SK-N-SH treated with all-trans-retinoic acid at 6 μM for 48 hours (cell line): ENCODE results near the gene CTPS2.

Experiments used
- ATAC-seq: fragments of 200-7000 bp; cut with Tn5 transposase; 3 replicates; pipeline ENCODE4 v1.9.1; 2020; ENCODE audit warnings: mild to moderate bottlenecking, moderate library complexity
- ARNTL ChIP-seq: fragments of 450-650 bp; formaldehyde crosslinking; IDR thresholded peaks from 2 replicates; pipeline ENCODE4 v1.5.0; 2020; ENCODE audit warnings: low read depth, mild to moderate bottlenecking, moderate library complexity, borderline replicate concordance
- BACH2 ChIP-seq: fragments of 250-450 bp; sonication (Bioruptor Pico); IDR thresholded peaks from 2 replicates; pipeline ENCODE4 v1.9.0; 2021; ENCODE audit warnings: mild to moderate bottlenecking, borderline replicate concordance
- CSDC2 ChIP-seq: fragments of 250-450 bp; sonication (Bioruptor Pico); IDR thresholded peaks from 2 replicates; pipeline ENCODE4 v1.5.0; 2020; ENCODE audit warnings: mild to moderate bottlenecking, moderate library complexity
- CSRNP3 ChIP-seq: fragments of 250-450 bp; sonication (Bioruptor Pico); IDR thresholded peaks from 2 replicates; pipeline ENCODE4 v1.5.1; 2021; ENCODE audit warnings: mild to moderate bottlenecking, moderate library complexity
- ESRRG ChIP-seq: fragments of 250-450 bp; sonication (Bioruptor Pico); IDR thresholded peaks from 2 replicates; pipeline ENCODE4 v1.6.1; 2021; ENCODE audit warnings: mild to moderate bottlenecking
- GLIS3 ChIP-seq: fragments of 250-450 bp; sonication (Bioruptor Pico); IDR thresholded peaks from 2 replicates; pipeline ENCODE4 v1.5.0; 2020; ENCODE audit warnings: mild to moderate bottlenecking, moderate library complexity
- ISL1 ChIP-seq: fragments of 250-450 bp; sonication (Bioruptor Pico); IDR thresholded peaks from 2 replicates; pipeline ENCODE4 v2.1.2; 2022; ENCODE audit warnings: mild to moderate bottlenecking, moderate library complexity
- OSR1 ChIP-seq: fragments of 250-450 bp; sonication (Bioruptor Pico); IDR thresholded peaks from 2 replicates; pipeline ENCODE4 v1.8.0; 2022; ENCODE audit warnings: moderate library complexity, mild to moderate bottlenecking, inconsistent platforms
- PATZ1 ChIP-seq: fragments of 250-450 bp; sonication (Bioruptor Pico); IDR thresholded peaks from 2 replicates; pipeline ENCODE4 v1.8.0; 2020; ENCODE audit warnings: mild to moderate bottlenecking, moderate library complexity, borderline replicate concordance
- PPARA ChIP-seq: fragments of 250-450 bp; sonication (Bioruptor Pico); IDR thresholded peaks from 2 replicates; pipeline ENCODE4 v1.5.0; 2020; ENCODE audit warnings: mild to moderate bottlenecking, borderline replicate concordance
- RARB ChIP-seq: fragments of 250-450 bp; sonication (Bioruptor Pico); IDR thresholded peaks from 2 replicates; pipeline ENCODE4 v1.8.0; 2021; ENCODE audit warnings: mild to moderate bottlenecking, moderate library complexity
- SNAI2 ChIP-seq: fragments of 250-450 bp; sonication (Bioruptor Pico); IDR thresholded peaks from 2 replicates; pipeline ENCODE4 v1.5.0; 2020; ENCODE audit warnings: mild to moderate bottlenecking, moderate library complexity
- TCF4 ChIP-seq: fragments of 250-450 bp; sonication (Bioruptor Pico); IDR thresholded peaks from 2 replicates; pipeline ENCODE4 v1.8.0; 2021; ENCODE audit warnings: mild to moderate bottlenecking, moderate library complexity, borderline replicate concordance
- TOX ChIP-seq: fragments of 250-450 bp; sonication (Bioruptor Pico); IDR thresholded peaks from 2 replicates; pipeline ENCODE4 v1.8.0; 2021; ENCODE audit warnings: mild to moderate bottlenecking, moderate library complexity, borderline replicate concordance
- TSHZ2 ChIP-seq: fragments of 250-450 bp; sonication (Bioruptor Pico); IDR thresholded peaks from 2 replicates; pipeline ENCODE4 v1.5.0; 2020; ENCODE audit warnings: mild to moderate bottlenecking, moderate library complexity
- ZC3H10 ChIP-seq: fragments of 250-450 bp; sonication (Bioruptor Pico); IDR thresholded peaks from 2 replicates; pipeline ENCODE4 v1.5.1; 2021; ENCODE audit warnings: mild to moderate bottlenecking, moderate library complexity
- ZFP3 ChIP-seq: fragments of 250-450 bp; sonication (Bioruptor Pico); IDR thresholded peaks from 2 replicates; pipeline ENCODE4 v1.5.0; 2020; ENCODE audit warnings: mild to moderate bottlenecking, moderate library complexity
- ZFP30 ChIP-seq: fragments of 450-650 bp; formaldehyde crosslinking; IDR thresholded peaks from 2 replicates; pipeline ENCODE4 v1.5.0; 2022; ENCODE audit warnings: mild to moderate bottlenecking, moderate library complexity
- ZNF565 ChIP-seq: fragments of 450-650 bp; formaldehyde crosslinking; conservative IDR thresholded peaks from 2 replicates; pipeline ENCODE4 v1.5.0; 2020; ENCODE audit warnings: low read depth, mild to moderate bottlenecking, moderate library complexity
- ZNF70 ChIP-seq: fragments of 450-650 bp; formaldehyde crosslinking; IDR thresholded peaks from 2 replicates; pipeline ENCODE4 v1.5.0; 2020; ENCODE audit warnings: mild to moderate bottlenecking, moderate library complexity
- TF ChIP-seq, protein P1 (sequence below): fragments of 250-450 bp; sonication (Bioruptor Pico); IDR thresholded peaks from 2 replicates; pipeline ENCODE4 v1.8.0; 2021; ENCODE audit warnings: low read depth, mild to moderate bottlenecking, moderate library complexity, borderline replicate concordance
- TF ChIP-seq, protein P2 (sequence below): fragments of 250-450 bp; sonication (Bioruptor Pico); IDR thresholded peaks from 2 replicates; pipeline ENCODE4 v1.5.1; 2020; ENCODE audit warnings: low read depth, mild to moderate bottlenecking, moderate library complexity

Gene CTPS2

DNA sequence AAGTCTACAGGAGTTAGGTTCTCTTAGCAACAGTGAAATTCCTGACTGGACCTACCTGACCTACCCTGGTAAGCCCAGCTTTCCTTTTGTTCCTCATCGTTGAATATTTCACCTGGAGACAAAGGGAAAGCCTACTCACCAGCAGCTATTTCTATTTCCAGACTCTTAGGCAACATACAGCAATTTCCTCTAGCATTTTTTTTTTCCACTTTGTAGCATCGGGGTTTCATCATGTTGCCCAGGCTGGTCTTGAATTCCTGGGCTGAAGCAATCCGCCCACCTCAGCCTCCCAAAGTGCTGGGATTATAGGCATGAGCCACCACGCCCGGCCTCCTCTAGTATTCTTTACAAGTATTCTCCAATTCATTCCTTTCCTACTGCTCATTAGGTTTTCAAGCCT lies 69.3 kb downstream of the CTPS2 start (continued):
- TF ChIP-seq TSHZ2 (CRISPR knock-in tag), result no peak
- no peak for TF ChIP-seq GLIS3 (CRISPR knock-in tag)

DNA sequence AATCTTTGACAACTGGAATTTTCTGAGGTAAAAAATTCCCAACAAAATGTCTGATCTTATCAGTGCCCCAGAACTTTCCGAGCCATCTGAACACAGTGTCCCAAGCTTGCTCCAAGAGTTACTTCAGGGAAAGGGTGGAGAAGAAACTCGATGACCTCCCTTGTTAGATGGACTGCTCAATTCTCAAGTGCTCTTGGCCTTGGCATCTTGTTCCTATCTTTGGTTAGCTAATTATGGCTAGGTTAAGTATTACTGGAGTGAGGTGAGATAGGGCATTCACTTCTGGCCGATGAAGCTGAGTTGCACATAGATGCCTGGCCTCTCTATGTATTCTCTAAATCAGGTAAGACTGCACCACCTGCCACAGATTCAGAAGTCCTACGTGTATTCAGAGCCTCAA lies 71.6 kb downstream of the CTPS2 start:
- TF ChIP-seq CSRNP3 (CRISPR knock-in tag) (no peak), TCF4 (CRISPR knock-in tag) (no peak), ISL1 (CRISPR knock-in tag) (no peak), SNAI2 (CRISPR knock-in tag) (no peak), ARNTL (CRISPR knock-in tag) (no peak), ZNF70 (CRISPR knock-in tag) (no peak), BACH2 (CRISPR knock-in tag) (no peak), PPARA (CRISPR knock-in tag) (no peak), RARB (CRISPR knock-in tag) (no peak), ESRRG (no peak), CSDC2 (CRISPR knock-in tag) (no peak), ZFP30 (CRISPR knock-in tag) (no peak), TOX (CRISPR knock-in tag) (no peak), GLIS3 (CRISPR knock-in tag) (no peak), OSR1 (CRISPR knock-in tag) (no peak), TSHZ2 (CRISPR knock-in tag) (no peak), ZNF565 (CRISPR knock-in tag) (no peak), ZC3H10 (no peak)
- TF ChIP-seq, protein P1, sequence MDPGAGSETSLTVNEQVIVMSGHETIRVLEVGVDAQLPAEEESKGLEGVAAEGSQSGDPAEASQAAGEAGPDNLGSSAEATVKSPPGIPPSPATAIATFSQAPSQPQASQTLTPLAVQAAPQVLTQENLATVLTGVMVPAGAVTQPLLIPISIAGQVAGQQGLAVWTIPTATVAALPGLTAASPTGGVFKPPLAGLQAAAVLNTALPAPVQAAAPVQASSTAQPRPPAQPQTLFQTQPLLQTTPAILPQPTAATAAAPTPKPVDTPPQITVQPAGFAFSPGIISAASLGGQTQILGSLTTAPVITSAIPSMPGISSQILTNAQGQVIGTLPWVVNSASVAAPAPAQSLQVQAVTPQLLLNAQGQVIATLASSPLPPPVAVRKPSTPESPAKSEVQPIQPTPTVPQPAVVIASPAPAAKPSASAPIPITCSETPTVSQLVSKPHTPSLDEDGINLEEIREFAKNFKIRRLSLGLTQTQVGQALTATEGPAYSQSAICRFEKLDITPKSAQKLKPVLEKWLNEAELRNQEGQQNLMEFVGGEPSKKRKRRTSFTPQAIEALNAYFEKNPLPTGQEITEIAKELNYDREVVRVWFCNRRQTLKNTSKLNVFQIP (CRISPR knock-in tag), result no peak
- TF ChIP-seq, protein P2, sequence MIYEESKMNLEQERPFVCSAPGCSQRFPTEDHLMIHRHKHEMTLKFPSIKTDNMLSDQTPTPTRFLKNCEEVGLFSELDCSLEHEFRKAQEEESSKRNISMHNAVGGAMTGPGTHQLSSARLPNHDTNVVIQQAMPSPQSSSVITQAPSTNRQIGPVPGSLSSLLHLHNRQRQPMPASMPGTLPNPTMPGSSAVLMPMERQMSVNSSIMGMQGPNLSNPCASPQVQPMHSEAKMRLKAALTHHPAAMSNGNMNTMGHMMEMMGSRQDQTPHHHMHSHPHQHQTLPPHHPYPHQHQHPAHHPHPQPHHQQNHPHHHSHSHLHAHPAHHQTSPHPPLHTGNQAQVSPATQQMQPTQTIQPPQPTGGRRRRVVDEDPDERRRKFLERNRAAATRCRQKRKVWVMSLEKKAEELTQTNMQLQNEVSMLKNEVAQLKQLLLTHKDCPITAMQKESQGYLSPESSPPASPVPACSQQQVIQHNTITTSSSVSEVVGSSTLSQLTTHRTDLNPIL (CRISPR knock-in tag), result no peak
- no peak for ATAC-seq

DNA sequence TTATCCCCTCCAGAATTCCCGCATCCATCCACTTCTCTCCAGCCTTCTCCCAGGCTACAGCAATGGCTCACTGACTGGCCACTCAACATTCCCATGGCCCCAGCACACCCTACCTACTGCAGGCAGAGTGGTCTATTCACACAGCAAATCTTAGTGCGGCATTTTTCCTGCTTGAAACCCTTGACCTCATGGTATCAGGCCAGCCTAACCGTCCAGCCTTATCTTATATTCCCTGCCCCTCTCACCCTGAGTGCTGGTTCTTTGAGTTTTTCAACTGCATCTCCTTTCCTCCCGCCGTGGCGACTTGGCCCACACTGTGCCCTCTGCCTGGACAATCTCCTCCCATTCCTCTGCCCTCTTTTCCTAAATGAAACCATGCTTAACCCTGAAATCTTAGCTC lies 72.5 kb downstream of the CTPS2 start:
- ATAC-seq, result no peak
- TF ChIP-seq PATZ1 (CRISPR knock-in tag) (no peak), PPARA (CRISPR knock-in tag) (no peak), SNAI2 (CRISPR knock-in tag) (no peak), TOX (CRISPR knock-in tag) (no peak), CSRNP3 (CRISPR knock-in tag) (no peak), ZFP30 (CRISPR knock-in tag) (no peak), ZFP3 (no peak), ZC3H10 (no peak), TCF4 (CRISPR knock-in tag) (no peak)
- TF ChIP-seq, protein P1 (CRISPR knock-in tag), result no peak
